Measurements from ENCODE around the gene SESTD1. TPM values are rescaled to one million over a fixed set of nuclear protein-coding genes. Genes with fewer than 3 reads are reported as not detected.

Gene SESTD1
- total and polyA plus RNA-seq, 2 experiments from 2014 or later, result 10.5 to 19.4 TPM

GRCh38 chr2:179072527-179072926 is 192.1 kb downstream of the SESTD1 start:
- Histone ChIP-seq H3K4me3 (no peak overlapping the region), H3K36me3 (no peaks in the 10 kb centered on the region), H3K27ac (no peak overlapping the region), H3K9me3 (ENCODE audit: low read depth) (no peaks in the 10 kb centered on the region), H3K4me1 (ENCODE audit: low read depth) (no peaks in the 10 kb centered on the region), H3K27me3 (no peaks in the 10 kb centered on the region)
- TF ChIP-seq CTCF (IDR thresholded peaks at IDR 0.05; ENCODE audit: low read depth, low read length), result no peak
- DNase-seq (ENCODE audit: low read depth in 1 of 2, low spot score in 1 of 2), result no peak

- H3K27me3 ChIP-seq, result no peaks in the 10 kb centered on the region
- no peaks in the 10 kb centered on the region for H3K9me3 ChIP-seq (ENCODE audit: low read depth)
- H3K36me3 ChIP-seq, result no peaks in the 10 kb centered on the region
- no peak for TF ChIP-seq CTCF (IDR thresholded peaks at IDR 0.05; ENCODE audit: low read depth, low read length)
- H3K27ac ChIP-seq, result no peak overlapping the region
- H3K4me1 ChIP-seq (ENCODE audit: low read depth), result no peaks in the 10 kb centered on the region
- DNase-seq (ENCODE audit: low read depth in 1 of 2, low spot score in 1 of 2), result no peak
- no peak overlapping the region for H3K4me3 ChIP-seq
These were observed 192.7 kb downstream of the SESTD1 start for GRCh38 chr2:179071810-179072355.

- DNase-seq (ENCODE audit: low read depth in 1 of 2, low spot score in 1 of 2), result no peak
- H3K4me3 ChIP-seq, result no peak overlapping the region
These were observed 193.7 kb downstream of the SESTD1 start for GRCh38 chr2:179070895-179071294.

GRCh38 chr2:179069685-179070084 is 194.9 kb downstream of the SESTD1 start:
- DNase-seq (ENCODE audit: low read depth in 1 of 2, low spot score in 1 of 2), result no peak
- no peak for TF ChIP-seq CTCF (IDR thresholded peaks at IDR 0.05; ENCODE audit: low read depth, low read length)
- no peaks in the 10 kb centered on the region for H3K4me1 ChIP-seq (ENCODE audit: low read depth)
- H3K9me3 ChIP-seq (ENCODE audit: low read depth), result no peaks in the 10 kb centered on the region
- H3K27me3 ChIP-seq, result no peaks in the 10 kb centered on the region
- no peak overlapping the region for H3K27ac ChIP-seq
- H3K36me3 ChIP-seq, result no peaks in the 10 kb centered on the region
- H3K4me3 ChIP-seq, result no peak overlapping the region

More at GRCh38 chr2:179070895-179071294, 193.7 kb downstream of the SESTD1 start:
- Histone ChIP-seq H3K9me3 (ENCODE audit: low read depth) (no peaks in the 10 kb centered on the region), H3K4me1 (ENCODE audit: low read depth) (no peaks in the 10 kb centered on the region), H3K27me3 (no peaks in the 10 kb centered on the region), H3K27ac (no peak overlapping the region), H3K36me3 (no peaks in the 10 kb centered on the region)
- TF ChIP-seq CTCF (IDR thresholded peaks at IDR 0.05; ENCODE audit: low read depth, low read length), result no peak

- DNase-seq (ENCODE audit: low read depth in 1 of 2, low spot score in 1 of 2), result no peak
- H3K9me3 ChIP-seq (ENCODE audit: low read depth), result no peaks in the 10 kb centered on the region
- no peaks in the 10 kb centered on the region for H3K27me3 ChIP-seq
- no peak overlapping the region for H3K4me3 ChIP-seq
- H3K27ac ChIP-seq, result no peak overlapping the region
- no peak for TF ChIP-seq CTCF (IDR thresholded peaks at IDR 0.05; ENCODE audit: low read depth, low read length)
- no peaks in the 10 kb centered on the region for H3K4me1 ChIP-seq (ENCODE audit: low read depth)
- no peaks in the 10 kb centered on the region for H3K36me3 ChIP-seq
These were observed 195.5 kb downstream of the SESTD1 start for GRCh38 chr2:179068991-179069643.
